ENCODE data around the gene RHOH. TPM values are rescaled to one million over a fixed set of nuclear protein-coding genes. Genes with fewer than 3 reads are reported as not detected.

Gene RHOH
- total and polyA plus RNA-seq, 10 of the 15 experiments (the other 5 are each of a cell fraction or from before 2014, with no cell fraction given) = 46.5 to 120 (median 57.9) TPM

DNA sequence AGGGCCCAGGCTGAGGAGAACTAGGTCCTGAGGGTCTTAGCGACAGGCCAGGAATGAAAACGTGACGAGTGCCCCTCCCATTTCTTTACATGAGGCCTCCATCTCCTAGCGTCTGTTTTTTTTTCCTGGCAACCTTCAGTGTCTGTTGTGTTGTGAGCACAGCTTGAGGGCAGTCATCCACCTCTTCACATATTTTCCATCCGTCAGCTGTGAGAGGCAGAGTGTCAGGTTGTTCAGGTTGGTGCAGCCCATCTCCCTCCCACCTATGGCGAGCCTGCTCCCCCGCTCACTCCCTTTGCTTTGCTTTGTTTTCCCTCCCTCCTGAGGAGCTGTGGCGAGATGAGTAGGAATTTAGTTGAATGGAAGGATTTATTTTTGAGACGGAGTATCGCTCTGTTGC, 86.6 kb downstream of the RHOH start:
- intact Hi-C loops (cut with micrococcal nuclease; ENCODE audit: unreplicated experiment) (no loop called here), in situ Hi-C loops (cut with MboI) (no loop called here)
- TF ChIP-seq CBX3 (IDR thresholded peaks at IDR 0.05; ENCODE audit: borderline replicate concordance, low read depth) (no peak), TCF3 (IDR thresholded peaks at IDR 0.05; ENCODE audit: borderline replicate concordance, insufficient read depth, low read depth, low read length) (no peak)
- TF ChIP-seq, protein P1, sequence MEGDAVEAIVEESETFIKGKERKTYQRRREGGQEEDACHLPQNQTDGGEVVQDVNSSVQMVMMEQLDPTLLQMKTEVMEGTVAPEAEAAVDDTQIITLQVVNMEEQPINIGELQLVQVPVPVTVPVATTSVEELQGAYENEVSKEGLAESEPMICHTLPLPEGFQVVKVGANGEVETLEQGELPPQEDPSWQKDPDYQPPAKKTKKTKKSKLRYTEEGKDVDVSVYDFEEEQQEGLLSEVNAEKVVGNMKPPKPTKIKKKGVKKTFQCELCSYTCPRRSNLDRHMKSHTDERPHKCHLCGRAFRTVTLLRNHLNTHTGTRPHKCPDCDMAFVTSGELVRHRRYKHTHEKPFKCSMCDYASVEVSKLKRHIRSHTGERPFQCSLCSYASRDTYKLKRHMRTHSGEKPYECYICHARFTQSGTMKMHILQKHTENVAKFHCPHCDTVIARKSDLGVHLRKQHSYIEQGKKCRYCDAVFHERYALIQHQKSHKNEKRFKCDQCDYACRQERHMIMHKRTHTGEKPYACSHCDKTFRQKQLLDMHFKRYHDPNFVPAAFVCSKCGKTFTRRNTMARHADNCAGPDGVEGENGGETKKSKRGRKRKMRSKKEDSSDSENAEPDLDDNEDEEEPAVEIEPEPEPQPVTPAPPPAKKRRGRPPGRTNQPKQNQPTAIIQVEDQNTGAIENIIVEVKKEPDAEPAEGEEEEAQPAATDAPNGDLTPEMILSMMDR (IDR thresholded peaks at IDR 0.05 in 2 of 3, conservative IDR thresholded peaks at IDR 0.05 in 1 of 3; ENCODE audit: control insufficient read depth in 2 of 3, extremely low read depth in 1 of 3, insufficient read depth in 1 of 3, low read depth in 3 of 3, low read length in 3 of 3) = no peak
- 86% methylated on average over 10 of the region's 10 CpGs for WGBS (ENCODE audit: insufficient coverage, insufficient replicate concordance, low lambda C conversion rate, missing lambda C conversion rate)
- Histone ChIP-seq H3K4me2 (ENCODE audit: control insufficient read depth, insufficient read depth) (no peak overlapping the region), H4K20me1 (ENCODE audit: control insufficient read depth, insufficient read depth) (no peaks in the 10 kb centered on the region), H3K9ac (ENCODE audit: control insufficient read depth, insufficient read depth, low read length) (no peak overlapping the region), H3K27ac (ENCODE audit: control insufficient read depth, insufficient read depth) (no peak overlapping the region), H3K36me3 (ENCODE audit: control insufficient read depth in 2 of 2, insufficient read depth in 2 of 2, low read length in 1 of 2) (no peaks in the 10 kb centered on the region), H2AFZ (ENCODE audit: control insufficient read depth, low read depth, low read length) (no peak overlapping the region), H3K4me3 (no peak overlapping the region), H3K4me1 (ENCODE audit: control insufficient read depth, insufficient read depth, low read length) (no peaks in the 10 kb centered on the region), H3K27me3 (replicated peaks in 1 of 2; ENCODE audit: control insufficient read depth in 2 of 2, insufficient read depth in 2 of 2, low read length in 1 of 2) (no peaks in the 10 kb centered on the region), H3K79me2 (ENCODE audit: control insufficient read depth, insufficient read depth, low read length) (no peaks in the 10 kb centered on the region), H3K9me3 (replicated peaks; ENCODE audit: control insufficient read depth, insufficient read depth, low read length) (no peaks in the 10 kb centered on the region; the same call in 2 of the 3 replicates)
- FAIRE-seq (no peak), ATAC-seq (no peak), DNase-seq (ENCODE audit: low read depth, low spot score) (no peak)
- ChIA-PET RAD21 (ENCODE audit: unreplicated experiment) (interaction anchor here (1.3 kb wide), 2 partner anchors 9 to 54 kb away, joined by 4 to 5 read pairs; no protein-coding TSS in a partner anchor), CTCF (interaction anchor here (0.9 to 1.9 kb wide), 7 partner anchors 15 to 131 kb away, joined by 4 to 6 read pairs (median 4); no protein-coding TSS in a partner anchor), SMC1A (ENCODE audit: uncharacterized antibody, unreplicated experiment) (interaction anchor here (1.0 to 1.8 kb wide), 5 partner anchors 9 to 179 kb away, joined by 3 to 8 read pairs (median 4); no protein-coding TSS in a partner anchor), POLR2A (interaction anchor here (0.5 kb wide), 1 partner anchor 271 kb away, joined by 3 read pairs; no protein-coding TSS in a partner anchor)
- BruUV-seq (replicated peaks) = no TSS peak

DNA sequence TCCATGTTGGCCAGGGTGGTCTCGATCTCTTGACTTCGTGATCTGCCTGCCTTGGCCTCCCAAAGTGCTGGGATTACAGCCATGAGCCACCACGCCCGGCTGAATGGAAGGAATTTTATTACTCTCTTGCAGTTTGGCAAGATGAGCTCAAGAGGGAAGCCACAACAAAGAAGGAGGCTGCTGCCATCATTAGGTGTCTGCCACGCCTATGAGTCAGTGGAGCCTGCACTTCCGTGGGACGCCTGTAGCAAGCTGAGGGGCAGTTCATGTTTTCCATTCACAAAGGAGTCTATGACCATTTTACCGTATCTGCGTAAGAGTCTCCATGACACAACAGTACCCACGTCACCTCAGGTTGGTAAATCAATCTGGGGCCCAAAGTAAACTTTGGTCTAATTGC, 87.1 kb downstream of the RHOH start:
- intact Hi-C loops (cut with micrococcal nuclease; ENCODE audit: unreplicated experiment) (no loop called here), in situ Hi-C loops (cut with MboI) (no loop called here)
- Histone ChIP-seq H3K9me3 (replicated peaks; ENCODE audit: control insufficient read depth, insufficient read depth, low read length) (no peaks in the 10 kb centered on the region; the same call in 2 of the 3 replicates), H3K4me2 (ENCODE audit: control insufficient read depth, insufficient read depth) (no peak overlapping the region), H3K27ac (ENCODE audit: control insufficient read depth, insufficient read depth) (no peak overlapping the region), H3K36me3 (ENCODE audit: control insufficient read depth in 2 of 2, insufficient read depth in 2 of 2, low read length in 1 of 2) (no peaks in the 10 kb centered on the region), H3K9ac (ENCODE audit: control insufficient read depth, insufficient read depth, low read length) (no peak overlapping the region), H3K4me1 (ENCODE audit: control insufficient read depth, insufficient read depth, low read length) (no peaks in the 10 kb centered on the region; the same call in 1 of the 2 replicates), H3K4me3 (no peak overlapping the region), H3K79me2 (ENCODE audit: control insufficient read depth, insufficient read depth, low read length) (no peaks in the 10 kb centered on the region), H4K20me1 (ENCODE audit: control insufficient read depth, insufficient read depth) (no peaks in the 10 kb centered on the region), H3K27me3 (replicated peaks in 1 of 2; ENCODE audit: control insufficient read depth in 2 of 2, insufficient read depth in 2 of 2, low read length in 1 of 2) (no peaks in the 10 kb centered on the region), H2AFZ (ENCODE audit: control insufficient read depth, low read depth, low read length) (no peak overlapping the region)
- FAIRE-seq (no peak), DNase-seq (ENCODE audit: low read depth, low spot score) (no peak), ATAC-seq (peak; percentile 91)
- ChIA-PET SMC1A (ENCODE audit: uncharacterized antibody, unreplicated experiment) (interaction anchor here (0.6 to 1.8 kb wide), 6 partner anchors 9 to 179 kb away, joined by 3 to 8 read pairs (median 4); no protein-coding TSS in a partner anchor), POLR2A (no interaction called here), RAD21 (ENCODE audit: unreplicated experiment) (interaction anchor here (0.9 to 1.5 kb wide), 5 partner anchors 10 to 55 kb away, joined by 3 to 5 read pairs (median 4); no protein-coding TSS in a partner anchor), CTCF (interaction anchor here (0.8 to 1.9 kb wide), 9 partner anchors 15 to 132 kb away, joined by 4 to 6 read pairs (median 4); no protein-coding TSS in a partner anchor)
- TF ChIP-seq KLF5 (IDR thresholded peaks at IDR 0.05; ENCODE audit: partially characterized antibody) (no peak), IKZF1 (conservative IDR thresholded peaks at IDR 0.05) (0 out of 2 replicates have a peak, but pooled peaks have one; percentile 10)
- TF ChIP-seq, protein P1 (IDR thresholded peaks at IDR 0.05 in 2 of 3, conservative IDR thresholded peaks at IDR 0.05 in 1 of 3; ENCODE audit: control insufficient read depth in 2 of 3, extremely low read depth in 1 of 3, insufficient read depth in 1 of 3, low read depth in 3 of 3, low read length in 3 of 3) = peak in 1 of 3 experiments; percentile 30; a peak in 2 of 6 replicates
- 37% methylated on average over 10 of the region's 10 CpGs for WGBS (ENCODE audit: insufficient coverage, insufficient replicate concordance, low lambda C conversion rate, missing lambda C conversion rate)
- BruUV-seq (replicated peaks) = no TSS peak

All from GM12878 (cell line).